ENCODE data around the gene KRTAP19-8. TPM values are rescaled to one million over a fixed set of nuclear protein-coding genes. Genes with fewer than 3 reads are reported as not detected.
A peak's percentile ranks its signal among the peaks of the same experiment; 100 is the strongest.

The KRTAP19-8 gene
- total RNA-seq, 2 donors from 2014 or later: not detected

- DNase-seq (no peak), ATAC-seq (no peak)
- intact Hi-C loops (cut with DNase I): no loop called here
These were observed 23.4 kb downstream of the KRTAP19-8 start for GRCh38 chr21:31014891-31015290.

- ATAC-seq: no peak
- intact Hi-C loops (cut with DNase I): no loop called here
- no peak for DNase-seq
These were observed 25.9 kb downstream of the KRTAP19-8 start for GRCh38 chr21:31012133-31013089.

- no peak for DNase-seq
- no peak for ATAC-seq
- intact Hi-C loops (cut with DNase I): no loop called here
These were observed 26.9 kb downstream of the KRTAP19-8 start for GRCh38 chr21:31011412-31011811.

GRCh38 chr21:31008355-31008754 lies 29.9 kb downstream of the KRTAP19-8 start:
- ATAC-seq: no peak
- DNase-seq: no peak
- intact Hi-C loops (cut with DNase I): no loop called here

GRCh38 chr21:31005019-31005418 lies 33.3 kb downstream of the KRTAP19-8 start:
- intact Hi-C loops (cut with DNase I): no loop called here
- DNase-seq (no peak), ATAC-seq (no peak)

- intact Hi-C loops (cut with DNase I): no loop called here
- ATAC-seq (no peak), DNase-seq (no peak)
These were observed 34.8 kb downstream of the KRTAP19-8 start for GRCh38 chr21:31003471-31003870.

GRCh38 chr21:30997541-30997940 lies 40.7 kb downstream of the KRTAP19-8 start:
- ATAC-seq (no peak), DNase-seq (no peak)
- intact Hi-C loops (cut with DNase I): no loop called here

- no peak for DNase-seq
- peak in 1 of 2 donors; percentile 29 for ATAC-seq
- intact Hi-C loops (cut with DNase I): no loop called here
These were observed 41.5 kb downstream of the KRTAP19-8 start for GRCh38 chr21:30996728-30997127.

- no peak for DNase-seq
- intact Hi-C loops (cut with DNase I): no loop called here
- no peak for ATAC-seq
These were observed 43.3 kb downstream of the KRTAP19-8 start for GRCh38 chr21:30994932-30995331.

GRCh38 chr21:30990514-30991262 lies 47.6 kb downstream of the KRTAP19-8 start:
- DNase-seq: no peak
- ATAC-seq: no peak
- intact Hi-C loops (cut with DNase I): no loop called here

GRCh38 chr21:30988706-30989105 lies 49.6 kb downstream of the KRTAP19-8 start:
- intact Hi-C loops (cut with DNase I): no loop called here
- DNase-seq (no peak), ATAC-seq (no peak)

Other genes with a start within 250 kb of the KRTAP19-8 start
- gene KRTAP8-1, start 225.2 kb downstream of the KRTAP19-8 start, total RNA-seq: not detected
- not detected for gene KRTAP7-1, start 208.7 kb downstream of the KRTAP19-8 start, total RNA-seq
- gene KRTAP11-1, start 156.9 kb downstream of the KRTAP19-8 start, total RNA-seq: not detected

All from left cardiac atrium (tissue), 4 donors.